ENCODE results near the gene DCUN1D1.

The DCUN1D1 gene

DNA sequence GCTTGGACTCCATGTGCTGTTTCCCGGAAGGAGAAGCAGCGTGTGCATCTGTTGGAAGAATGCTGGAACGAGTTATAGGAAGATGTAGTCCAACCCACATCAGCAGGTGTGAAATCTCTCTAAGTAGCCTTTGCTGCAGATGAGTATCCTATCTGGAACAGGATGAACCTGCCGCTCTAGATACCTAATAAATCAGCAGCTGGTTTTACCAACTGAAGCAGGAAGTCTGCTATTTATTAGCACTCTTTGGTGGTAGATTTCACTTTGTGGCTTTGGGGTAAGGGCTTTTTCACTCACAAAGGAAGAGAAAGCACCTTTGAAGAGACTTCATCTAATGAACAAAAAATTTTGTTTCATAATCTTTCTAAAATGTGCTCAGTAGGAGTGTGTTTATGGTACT is 66.4 kb downstream of the DCUN1D1 start:
- Histone ChIP-seq H3K9me2 (replicated peaks; ENCODE audit: low read depth, low read length) (no peaks in the 10 kb centered on the region), H3K27me3 (ENCODE audit: insufficient read depth, low read length, poor library complexity, severe bottlenecking) (no peaks in the 10 kb centered on the region), H4K20me1 (ENCODE audit: insufficient read depth, low read length, poor library complexity, severe bottlenecking) (no peaks in the 10 kb centered on the region), H3K79me2 (ENCODE audit: insufficient read depth, low read length) (peaks cover 10% of the 10 kb centered on the region), H3K4me3 (ENCODE audit: low read length, poor library complexity, severe bottlenecking) (peak overlapping the region; percentile 66), H3F3A (ENCODE audit: low read depth) (peaks cover 13% of the 10 kb centered on the region), H3K4me1 (ENCODE audit: insufficient read depth, low read length, poor library complexity, severe bottlenecking) (peaks cover 87% of the 10 kb centered on the region), H3K9me3 (ENCODE audit: insufficient read depth, low read depth, low read length) (no peaks in the 10 kb centered on the region), H3K4me2 (ENCODE audit: low read depth, low read length, poor library complexity, severe bottlenecking) (peak overlapping the region; percentile 75), H3K36me3 (ENCODE audit: insufficient read depth, low read length) (no peaks in the 10 kb centered on the region), H3K9ac (ENCODE audit: low read depth, low read length, poor library complexity, severe bottlenecking) (peak overlapping the region; percentile 81), H2AFZ (ENCODE audit: low read length) (no peak overlapping the region)
- TF ChIP-seq, protein P1, sequence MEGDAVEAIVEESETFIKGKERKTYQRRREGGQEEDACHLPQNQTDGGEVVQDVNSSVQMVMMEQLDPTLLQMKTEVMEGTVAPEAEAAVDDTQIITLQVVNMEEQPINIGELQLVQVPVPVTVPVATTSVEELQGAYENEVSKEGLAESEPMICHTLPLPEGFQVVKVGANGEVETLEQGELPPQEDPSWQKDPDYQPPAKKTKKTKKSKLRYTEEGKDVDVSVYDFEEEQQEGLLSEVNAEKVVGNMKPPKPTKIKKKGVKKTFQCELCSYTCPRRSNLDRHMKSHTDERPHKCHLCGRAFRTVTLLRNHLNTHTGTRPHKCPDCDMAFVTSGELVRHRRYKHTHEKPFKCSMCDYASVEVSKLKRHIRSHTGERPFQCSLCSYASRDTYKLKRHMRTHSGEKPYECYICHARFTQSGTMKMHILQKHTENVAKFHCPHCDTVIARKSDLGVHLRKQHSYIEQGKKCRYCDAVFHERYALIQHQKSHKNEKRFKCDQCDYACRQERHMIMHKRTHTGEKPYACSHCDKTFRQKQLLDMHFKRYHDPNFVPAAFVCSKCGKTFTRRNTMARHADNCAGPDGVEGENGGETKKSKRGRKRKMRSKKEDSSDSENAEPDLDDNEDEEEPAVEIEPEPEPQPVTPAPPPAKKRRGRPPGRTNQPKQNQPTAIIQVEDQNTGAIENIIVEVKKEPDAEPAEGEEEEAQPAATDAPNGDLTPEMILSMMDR (conservative IDR thresholded peaks at IDR 0.05; ENCODE audit: low read length): no peak
- no peak for TF ChIP-seq EZH2phosphoT487 (IDR thresholded peaks at IDR 0.05; ENCODE audit: borderline replicate concordance)

DNA sequence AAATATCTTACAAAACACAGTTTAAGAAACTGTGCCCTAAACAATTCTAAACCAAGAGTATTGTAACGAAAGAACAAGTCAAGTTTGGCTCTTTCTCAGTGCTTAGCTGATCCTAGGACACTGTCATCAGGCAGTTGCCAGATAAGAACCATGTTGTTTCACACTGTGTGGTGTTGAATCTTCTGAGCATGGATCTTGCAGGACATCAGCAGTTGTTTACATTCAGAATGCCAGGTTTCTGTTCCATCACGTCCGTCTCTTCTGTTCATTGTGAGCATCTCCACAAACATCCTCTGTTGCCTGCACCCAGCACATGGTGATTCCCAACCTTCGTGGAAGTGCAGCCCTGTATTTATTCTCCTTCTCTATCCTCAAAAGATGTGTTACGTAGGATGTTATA is 67.9 kb downstream of the DCUN1D1 start:
- H3K9ac ChIP-seq (ENCODE audit: low read depth, low read length, poor library complexity, severe bottlenecking): peak overlapping the region; percentile 69
- H3K27me3 ChIP-seq (ENCODE audit: insufficient read depth, low read length, poor library complexity, severe bottlenecking): no peaks in the 10 kb centered on the region
- peaks cover 10% of the 10 kb centered on the region for H3K79me2 ChIP-seq (ENCODE audit: insufficient read depth, low read length)
- H3K4me2 ChIP-seq (ENCODE audit: low read depth, low read length, poor library complexity, severe bottlenecking): peak overlapping the region; percentile 75
- TF ChIP-seq, protein P1 (conservative IDR thresholded peaks at IDR 0.05; ENCODE audit: low read length): no peak
- no peak for TF ChIP-seq EZH2phosphoT487 (IDR thresholded peaks at IDR 0.05; ENCODE audit: borderline replicate concordance)
- no peaks in the 10 kb centered on the region for H3K9me2 ChIP-seq (replicated peaks; ENCODE audit: low read depth, low read length)
- peaks cover 13% of the 10 kb centered on the region for H3F3A ChIP-seq (ENCODE audit: low read depth)
- peak overlapping the region; percentile 63 for H3K4me3 ChIP-seq (ENCODE audit: low read length, poor library complexity, severe bottlenecking)
- no peaks in the 10 kb centered on the region for H3K36me3 ChIP-seq (ENCODE audit: insufficient read depth, low read length)
- H3K9me3 ChIP-seq (ENCODE audit: insufficient read depth, low read depth, low read length): no peaks in the 10 kb centered on the region
- no peak overlapping the region for H2AFZ ChIP-seq (ENCODE audit: low read length)
- H3K4me1 ChIP-seq (ENCODE audit: insufficient read depth, low read length, poor library complexity, severe bottlenecking): peaks cover 73% of the 10 kb centered on the region
- H4K20me1 ChIP-seq (ENCODE audit: insufficient read depth, low read length, poor library complexity, severe bottlenecking): no peaks in the 10 kb centered on the region

DNA sequence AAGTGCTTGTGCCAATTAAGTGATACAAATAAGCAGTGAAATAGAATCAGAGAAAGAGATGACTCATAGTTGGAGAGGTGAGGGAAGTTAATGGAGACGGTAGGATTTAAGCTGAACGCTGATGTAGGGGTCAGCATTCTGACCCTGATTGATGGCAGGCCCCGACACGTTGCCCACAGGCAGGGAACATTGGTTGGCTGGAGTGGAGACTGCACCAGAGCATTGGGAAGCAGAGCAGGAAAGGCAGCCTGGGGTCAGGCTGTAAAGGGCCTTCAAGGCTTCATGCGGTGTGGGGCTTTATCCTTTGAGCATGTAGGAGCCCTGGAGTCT is 68.6 kb downstream of the DCUN1D1 start:
- H3K9ac ChIP-seq (ENCODE audit: low read depth, low read length, poor library complexity, severe bottlenecking): peak overlapping the region; percentile 69
- peaks cover 13% of the 10 kb centered on the region for H3F3A ChIP-seq (ENCODE audit: low read depth)
- H4K20me1 ChIP-seq (ENCODE audit: insufficient read depth, low read length, poor library complexity, severe bottlenecking): no peaks in the 10 kb centered on the region
- peaks cover 10% of the 10 kb centered on the region for H3K79me2 ChIP-seq (ENCODE audit: insufficient read depth, low read length)
- no peak overlapping the region for H3K4me3 ChIP-seq (ENCODE audit: low read length, poor library complexity, severe bottlenecking)
- H3K4me2 ChIP-seq (ENCODE audit: low read depth, low read length, poor library complexity, severe bottlenecking): peak overlapping the region; percentile 75
- H3K9me2 ChIP-seq (replicated peaks; ENCODE audit: low read depth, low read length): no peaks in the 10 kb centered on the region
- H3K9me3 ChIP-seq (ENCODE audit: insufficient read depth, low read depth, low read length): no peaks in the 10 kb centered on the region
- H3K27me3 ChIP-seq (ENCODE audit: insufficient read depth, low read length, poor library complexity, severe bottlenecking): no peaks in the 10 kb centered on the region
- H2AFZ ChIP-seq (ENCODE audit: low read length): no peak overlapping the region
- H3K4me1 ChIP-seq (ENCODE audit: insufficient read depth, low read length, poor library complexity, severe bottlenecking): peaks cover 66% of the 10 kb centered on the region
- H3K36me3 ChIP-seq (ENCODE audit: insufficient read depth, low read length): no peaks in the 10 kb centered on the region
- TF ChIP-seq, protein P1 (conservative IDR thresholded peaks at IDR 0.05; ENCODE audit: low read length): no peak
- no peak for TF ChIP-seq EZH2phosphoT487 (IDR thresholded peaks at IDR 0.05; ENCODE audit: borderline replicate concordance)

Measured in Loucy (cell line).